Coronary artery (tissue), 2 donors: ENCODE data around the gene SLC25A20.

Experiments
- DNase-seq: peaks from one replicate; pipeline ENCODE4 v3.0.0-alpha.2; 2017; ENCODE audit warnings: low spot score
- H3K27ac ChIP-seq, 2 donors: fragments of 200-600 bp; sonication (generic); one replicate each; pipeline ENCODE4 v1.5.1; 2016 to 2019
- H3K4me3 ChIP-seq: fragments of 200-600 bp; sonication (generic); 2 replicates; pipeline ENCODE4 v1.5.1; 2016; ENCODE audit warnings: mild to moderate bottlenecking, moderate library complexity
- TF ChIP-seq, protein P1 (sequence below): fragments of 200-600 bp; sonication (generic); IDR thresholded peaks from one replicate; pipeline ENCODE4 v1.5.1; 2019; ENCODE audit warnings: antibody characterized with exemption

The SLC25A20 gene

DNA sequence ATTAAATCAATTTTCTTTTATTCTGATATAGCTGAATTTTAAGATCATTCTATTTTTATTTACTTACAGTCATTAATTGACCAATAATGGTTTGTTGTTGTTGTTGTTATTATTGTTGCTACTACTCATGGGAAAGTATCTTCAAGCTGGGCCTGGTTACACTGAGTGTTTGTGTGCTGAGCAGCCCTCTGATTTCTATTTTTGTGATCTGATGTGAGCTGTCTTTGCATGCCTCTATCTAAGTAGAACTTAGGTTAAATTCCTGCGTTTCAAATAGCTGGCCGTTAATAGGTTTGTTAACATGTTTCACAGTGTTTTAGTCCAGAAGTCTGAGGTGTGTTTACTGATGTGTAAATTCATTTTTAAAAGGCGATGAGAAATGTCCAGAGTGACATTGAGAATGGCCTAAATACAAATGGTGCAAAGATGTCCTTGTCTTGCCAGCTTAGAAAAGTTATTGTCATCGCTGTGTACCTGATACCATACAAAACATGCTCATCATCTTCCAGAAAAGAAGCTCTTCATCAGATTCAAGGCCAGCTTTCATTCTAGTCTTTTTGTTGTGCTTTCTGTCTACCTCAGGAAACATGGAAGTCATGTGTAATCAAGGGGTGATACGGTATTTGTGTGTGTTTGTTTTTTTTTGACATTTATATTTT is 35.8 kb upstream of the SLC25A20 start:
- Histone ChIP-seq H3K4me3 (no peak overlapping the region), H3K27ac (no peak overlapping the region)
- TF ChIP-seq, protein P1, sequence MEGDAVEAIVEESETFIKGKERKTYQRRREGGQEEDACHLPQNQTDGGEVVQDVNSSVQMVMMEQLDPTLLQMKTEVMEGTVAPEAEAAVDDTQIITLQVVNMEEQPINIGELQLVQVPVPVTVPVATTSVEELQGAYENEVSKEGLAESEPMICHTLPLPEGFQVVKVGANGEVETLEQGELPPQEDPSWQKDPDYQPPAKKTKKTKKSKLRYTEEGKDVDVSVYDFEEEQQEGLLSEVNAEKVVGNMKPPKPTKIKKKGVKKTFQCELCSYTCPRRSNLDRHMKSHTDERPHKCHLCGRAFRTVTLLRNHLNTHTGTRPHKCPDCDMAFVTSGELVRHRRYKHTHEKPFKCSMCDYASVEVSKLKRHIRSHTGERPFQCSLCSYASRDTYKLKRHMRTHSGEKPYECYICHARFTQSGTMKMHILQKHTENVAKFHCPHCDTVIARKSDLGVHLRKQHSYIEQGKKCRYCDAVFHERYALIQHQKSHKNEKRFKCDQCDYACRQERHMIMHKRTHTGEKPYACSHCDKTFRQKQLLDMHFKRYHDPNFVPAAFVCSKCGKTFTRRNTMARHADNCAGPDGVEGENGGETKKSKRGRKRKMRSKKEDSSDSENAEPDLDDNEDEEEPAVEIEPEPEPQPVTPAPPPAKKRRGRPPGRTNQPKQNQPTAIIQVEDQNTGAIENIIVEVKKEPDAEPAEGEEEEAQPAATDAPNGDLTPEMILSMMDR, result no peak
- DNase-seq, result no peak

- no peak for DNase-seq
- Histone ChIP-seq H3K27ac (no peak overlapping the region), H3K4me3 (no peak overlapping the region)
- TF ChIP-seq, protein P1, result no peak
These were observed 33.4 kb upstream of the SLC25A20 start for GRCh38 chr3:48931944-48932580.

- DNase-seq, result no peak
- Histone ChIP-seq H3K4me3 (no peak overlapping the region), H3K27ac (no peak overlapping the region)
- TF ChIP-seq, protein P1, result no peak
These were observed 31.9 kb upstream of the SLC25A20 start for GRCh38 chr3:48930590-48930989.

- TF ChIP-seq, protein P1, result no peak
- DNase-seq, result no peak
These were observed 30.8 kb upstream of the SLC25A20 start for GRCh38 chr3:48929358-48930035.

GRCh38 chr3:48928679-48929078 is 30.0 kb upstream of the SLC25A20 start:
- TF ChIP-seq, protein P1, result no peak
- H3K4me3 ChIP-seq, result no peak overlapping the region
- H3K27ac ChIP-seq, result no peak overlapping the region
- DNase-seq, result no peak

More at GRCh38 chr3:48929358-48930035, 30.8 kb upstream of the SLC25A20 start:
- Histone ChIP-seq H3K4me3 (no peak overlapping the region), H3K27ac (no peak overlapping the region)

DNA sequence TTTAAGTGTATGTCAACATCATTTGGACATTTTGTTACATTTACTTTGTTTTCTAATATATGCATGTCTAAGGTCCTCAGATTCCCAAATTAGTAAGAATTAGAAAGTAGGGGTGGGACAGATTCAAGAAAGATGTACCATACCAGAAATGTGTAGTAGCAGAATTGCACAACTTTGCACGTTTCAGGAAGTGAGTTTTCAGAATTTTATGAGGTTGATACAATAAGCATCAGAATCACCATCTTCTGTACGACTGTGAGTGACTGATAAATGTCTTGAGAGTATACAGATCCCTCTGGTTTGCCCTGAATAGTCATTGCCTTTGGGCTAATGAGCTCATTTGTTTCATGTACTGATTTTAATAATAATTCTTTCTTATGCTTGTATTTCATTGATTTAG is 29.2 kb upstream of the SLC25A20 start:
- H3K4me3 ChIP-seq, result no peak overlapping the region
- DNase-seq, result no peak
- TF ChIP-seq, protein P1, result no peak
- no peak overlapping the region for H3K27ac ChIP-seq
